ENCODE results near the gene GREM2.

GREM2 gene

DNA sequence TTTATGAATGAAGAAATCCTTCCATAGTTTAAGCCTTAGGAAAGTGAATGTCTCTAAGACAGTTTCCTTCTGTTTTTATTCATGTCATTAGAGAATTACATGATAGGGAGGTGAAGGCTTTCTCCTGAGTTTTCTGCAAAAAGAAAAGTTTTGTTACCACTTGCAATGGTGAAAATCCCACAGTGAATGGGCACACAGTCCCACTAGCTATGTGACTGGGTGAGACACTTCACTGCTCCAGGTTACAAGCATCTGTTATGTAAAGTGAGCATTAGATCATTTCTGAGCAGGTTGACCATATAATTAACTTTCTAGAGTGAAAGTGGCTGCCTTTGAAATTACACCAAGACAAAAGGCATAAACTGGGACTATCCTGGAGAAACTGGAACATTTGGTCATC is 38.9 kb upstream of the GREM2 start:
- H3K4me1 ChIP-seq: no peaks in the 10 kb centered on the region
- DNase-seq: no peak
- H3K27ac ChIP-seq: no peak overlapping the region
- no peaks in the 10 kb centered on the region for H3K9me3 ChIP-seq
- no peak overlapping the region for H3K4me3 ChIP-seq
- H3K36me3 ChIP-seq: no peaks in the 10 kb centered on the region
- intact Hi-C loops (cut with DNase I; ENCODE audit: low total_unique reads): no loop called here
- no peaks in the 10 kb centered on the region for H3K27me3 ChIP-seq
- no peak for TF ChIP-seq CTCF (IDR thresholded peaks at IDR 0.05)

- Histone ChIP-seq H3K4me3 (no peak overlapping the region), H3K36me3 (no peaks in the 10 kb centered on the region), H3K4me1 (no peaks in the 10 kb centered on the region), H3K9me3 (no peaks in the 10 kb centered on the region), H3K27me3 (no peaks in the 10 kb centered on the region), H3K27ac (no peak overlapping the region)
- no peak for TF ChIP-seq CTCF (IDR thresholded peaks at IDR 0.05)
- no peak for DNase-seq
- intact Hi-C loops (cut with DNase I; ENCODE audit: low total_unique reads): loop anchor here (2.0 kb wide), 1 partner anchor 15 kb away; no protein-coding TSS in a partner anchor
Measured at GRCh38 chr1:240649733-240650721, 38.1 kb upstream of the GREM2 start.

- TF ChIP-seq CTCF (IDR thresholded peaks at IDR 0.05): no peak
- intact Hi-C loops (cut with DNase I; ENCODE audit: low total_unique reads): no loop called here
- H3K4me3 ChIP-seq: no peak overlapping the region
- H3K36me3 ChIP-seq: no peaks in the 10 kb centered on the region
- H3K4me1 ChIP-seq: no peaks in the 10 kb centered on the region
- H3K9me3 ChIP-seq: no peaks in the 10 kb centered on the region
- no peaks in the 10 kb centered on the region for H3K27me3 ChIP-seq
- no peak overlapping the region for H3K27ac ChIP-seq
- DNase-seq: no peak
Measured at GRCh38 chr1:240646571-240647240, 34.8 kb upstream of the GREM2 start.

DNA sequence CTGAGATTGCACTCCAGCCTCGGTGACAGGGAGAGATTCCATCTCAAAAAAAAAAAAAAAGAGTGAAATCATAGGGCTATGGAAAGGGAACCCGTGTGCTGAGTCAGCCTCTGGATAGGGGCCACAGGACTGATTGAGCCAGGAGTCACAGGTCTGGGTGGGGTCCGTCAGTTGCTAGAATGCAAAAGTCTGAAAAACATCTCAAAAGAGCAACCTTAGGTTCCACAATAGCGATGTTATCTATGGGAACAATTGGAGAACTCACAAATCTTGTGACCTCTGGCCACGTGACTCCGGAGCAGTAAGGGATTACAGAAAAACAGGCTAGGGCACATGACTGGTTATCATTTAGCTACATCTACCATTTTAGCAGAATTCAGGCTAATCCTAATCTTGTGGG is 32.8 kb upstream of the GREM2 start:
- Histone ChIP-seq H3K27ac (no peak overlapping the region), H3K4me1 (no peaks in the 10 kb centered on the region), H3K36me3 (no peaks in the 10 kb centered on the region), H3K27me3 (no peaks in the 10 kb centered on the region), H3K4me3 (no peak overlapping the region), H3K9me3 (no peaks in the 10 kb centered on the region)
- DNase-seq: no peak
- intact Hi-C loops (cut with DNase I; ENCODE audit: low total_unique reads): no loop called here
- no peak for TF ChIP-seq CTCF (IDR thresholded peaks at IDR 0.05)

- Histone ChIP-seq H3K4me1 (no peaks in the 10 kb centered on the region), H3K9me3 (no peaks in the 10 kb centered on the region), H3K36me3 (no peaks in the 10 kb centered on the region), H3K4me3 (no peak overlapping the region), H3K27ac (no peak overlapping the region), H3K27me3 (no peaks in the 10 kb centered on the region)
- DNase-seq: no peak
- TF ChIP-seq CTCF (IDR thresholded peaks at IDR 0.05): no peak
- intact Hi-C loops (cut with DNase I; ENCODE audit: low total_unique reads): loop anchor here (2.0 kb wide), 1 partner anchor 13 kb away; no protein-coding TSS in a partner anchor
Measured at GRCh38 chr1:240635466-240636256, 23.7 kb upstream of the GREM2 start.
